ENCODE measurements around the gene TMOD4. TPM values are rescaled to one million over a fixed set of nuclear protein-coding genes. Genes with fewer than 3 reads are reported as not detected.

Gene TMOD4
- total RNA-seq, 4 donors from 2014 or later = not detected

- intact Hi-C loops (cut with DNase I) = no loop called here
- no peaks in the 10 kb centered on the region for H3K36me3 ChIP-seq
- H3K9me3 ChIP-seq = no peaks in the 10 kb centered on the region
- no peaks in the 10 kb centered on the region for H3K27me3 ChIP-seq
- H3K4me1 ChIP-seq = peaks cover 20 to 25% of the 10 kb centered on the region in 2 donors
- H3K4me3 ChIP-seq (replicated peaks in 1 of 3) = peak overlapping the region; percentile 29 to 74 (median 54)
- no peak for DNase-seq
- 0 to 3% methylated on average over 1 to 22 of the region's 26 CpGs for WGBS, 2 donors
- TF ChIP-seq, protein P1, sequence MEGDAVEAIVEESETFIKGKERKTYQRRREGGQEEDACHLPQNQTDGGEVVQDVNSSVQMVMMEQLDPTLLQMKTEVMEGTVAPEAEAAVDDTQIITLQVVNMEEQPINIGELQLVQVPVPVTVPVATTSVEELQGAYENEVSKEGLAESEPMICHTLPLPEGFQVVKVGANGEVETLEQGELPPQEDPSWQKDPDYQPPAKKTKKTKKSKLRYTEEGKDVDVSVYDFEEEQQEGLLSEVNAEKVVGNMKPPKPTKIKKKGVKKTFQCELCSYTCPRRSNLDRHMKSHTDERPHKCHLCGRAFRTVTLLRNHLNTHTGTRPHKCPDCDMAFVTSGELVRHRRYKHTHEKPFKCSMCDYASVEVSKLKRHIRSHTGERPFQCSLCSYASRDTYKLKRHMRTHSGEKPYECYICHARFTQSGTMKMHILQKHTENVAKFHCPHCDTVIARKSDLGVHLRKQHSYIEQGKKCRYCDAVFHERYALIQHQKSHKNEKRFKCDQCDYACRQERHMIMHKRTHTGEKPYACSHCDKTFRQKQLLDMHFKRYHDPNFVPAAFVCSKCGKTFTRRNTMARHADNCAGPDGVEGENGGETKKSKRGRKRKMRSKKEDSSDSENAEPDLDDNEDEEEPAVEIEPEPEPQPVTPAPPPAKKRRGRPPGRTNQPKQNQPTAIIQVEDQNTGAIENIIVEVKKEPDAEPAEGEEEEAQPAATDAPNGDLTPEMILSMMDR (IDR thresholded peaks at IDR 0.05) = no peak
- TF ChIP-seq POLR2A (IDR thresholded peaks at IDR 0.05) = no peak
- H3K27ac ChIP-seq = peak overlapping the region in 2 of 3 donors; percentile 26 to 48
These were observed 29.7 kb downstream of the TMOD4 start for GRCh38 chr1:151146072-151146411.

GRCh38 chr1:151145304-151146071 lies 30.3 kb downstream of the TMOD4 start:
- DNase-seq = peak in 1 of 2 donors; percentile 32
- Histone ChIP-seq H3K4me1 (peaks cover 20 to 25% of the 10 kb centered on the region in 2 donors), H3K36me3 (no peaks in the 10 kb centered on the region), H3K27me3 (no peaks in the 10 kb centered on the region), H3K9me3 (no peaks in the 10 kb centered on the region), H3K4me3 (replicated peaks in 1 of 3) (peak overlapping the region in 1 of 3 donors; percentile 74), H3K27ac (peak overlapping the region in 2 of 3 donors; percentile 18 to 48)
- intact Hi-C loops (cut with DNase I) = no loop called here
- TF ChIP-seq POLR2A (IDR thresholded peaks at IDR 0.05) = no peak
- TF ChIP-seq, protein P1 (IDR thresholded peaks at IDR 0.05) = no peak
- 25 to 28% methylated on average over 33 to 35 of the region's 43 CpGs for WGBS, 2 donors

GRCh38 chr1:151144474-151145303 lies 31.1 kb downstream of the TMOD4 start:
- no peak for TF ChIP-seq POLR2A (IDR thresholded peaks at IDR 0.05)
- TF ChIP-seq, protein P1 (IDR thresholded peaks at IDR 0.05) = no peak
- peaks cover 20 to 25% of the 10 kb centered on the region in 2 donors for H3K4me1 ChIP-seq

DNA sequence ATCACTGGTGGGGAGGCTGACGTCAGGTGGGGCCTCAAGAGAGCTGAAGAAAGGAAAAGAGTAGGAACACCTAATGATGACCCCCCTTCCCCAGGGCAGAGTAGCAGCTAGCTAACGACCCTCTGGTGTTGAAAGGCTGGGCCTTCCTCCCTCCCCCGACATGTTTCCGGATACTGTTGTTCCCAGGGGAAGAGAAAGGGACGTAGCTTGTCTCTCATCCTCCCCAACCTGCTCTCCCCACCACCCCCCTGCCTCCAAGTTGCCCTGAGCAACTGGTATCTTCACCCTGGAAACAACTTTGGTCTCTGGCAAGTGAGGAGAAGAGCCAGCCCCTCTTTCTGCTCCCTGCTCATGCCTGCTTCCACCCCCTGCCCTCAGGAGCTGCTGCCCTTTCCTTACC lies 31.8 kb downstream of the TMOD4 start:
- no peak for TF ChIP-seq POLR2A (IDR thresholded peaks at IDR 0.05)
- TF ChIP-seq, protein P1 (IDR thresholded peaks at IDR 0.05) = no peak
- intact Hi-C loops (cut with DNase I) = no loop called here
- DNase-seq = no peak

More at GRCh38 chr1:151144474-151145303, 31.1 kb downstream of the TMOD4 start:
- no peaks in the 10 kb centered on the region for H3K9me3 ChIP-seq
- peak overlapping the region in 2 of 3 donors; percentile 18 to 48 for H3K27ac ChIP-seq
- H3K36me3 ChIP-seq = no peaks in the 10 kb centered on the region
- H3K27me3 ChIP-seq = no peaks in the 10 kb centered on the region
- 52 to 58% methylated on average over 7 of the region's 7 CpGs for WGBS, 2 donors
- peak overlapping the region in 1 of 3 donors; percentile 74 for H3K4me3 ChIP-seq (replicated peaks in 1 of 3)
- intact Hi-C loops (cut with DNase I) = no loop called here
- DNase-seq = no peak

More for the DNA sequence above, 31.8 kb downstream of the TMOD4 start:
- WGBS, 2 donors = 81 to 83% methylated on average over 4 to 5 of the region's 5 CpGs
- no peaks in the 10 kb centered on the region for H3K9me3 ChIP-seq
- H3K27ac ChIP-seq = no peak overlapping the region
- no peaks in the 10 kb centered on the region for H3K36me3 ChIP-seq
- H3K4me3 ChIP-seq (replicated peaks in 1 of 3) = no peak overlapping the region
- peaks cover 20 to 25% of the 10 kb centered on the region in 2 donors for H3K4me1 ChIP-seq
- no peaks in the 10 kb centered on the region for H3K27me3 ChIP-seq
